CD4-positive, alpha-beta T cell treated with Interleukin-15 for 1 hour (primary cell): ENCODE data around the gene DVL1.

Experiments
- DNase-seq: peaks from one replicate; pipeline ENCODE4 v3.0.0-alpha.2; 2020

DVL1 gene

DNA sequence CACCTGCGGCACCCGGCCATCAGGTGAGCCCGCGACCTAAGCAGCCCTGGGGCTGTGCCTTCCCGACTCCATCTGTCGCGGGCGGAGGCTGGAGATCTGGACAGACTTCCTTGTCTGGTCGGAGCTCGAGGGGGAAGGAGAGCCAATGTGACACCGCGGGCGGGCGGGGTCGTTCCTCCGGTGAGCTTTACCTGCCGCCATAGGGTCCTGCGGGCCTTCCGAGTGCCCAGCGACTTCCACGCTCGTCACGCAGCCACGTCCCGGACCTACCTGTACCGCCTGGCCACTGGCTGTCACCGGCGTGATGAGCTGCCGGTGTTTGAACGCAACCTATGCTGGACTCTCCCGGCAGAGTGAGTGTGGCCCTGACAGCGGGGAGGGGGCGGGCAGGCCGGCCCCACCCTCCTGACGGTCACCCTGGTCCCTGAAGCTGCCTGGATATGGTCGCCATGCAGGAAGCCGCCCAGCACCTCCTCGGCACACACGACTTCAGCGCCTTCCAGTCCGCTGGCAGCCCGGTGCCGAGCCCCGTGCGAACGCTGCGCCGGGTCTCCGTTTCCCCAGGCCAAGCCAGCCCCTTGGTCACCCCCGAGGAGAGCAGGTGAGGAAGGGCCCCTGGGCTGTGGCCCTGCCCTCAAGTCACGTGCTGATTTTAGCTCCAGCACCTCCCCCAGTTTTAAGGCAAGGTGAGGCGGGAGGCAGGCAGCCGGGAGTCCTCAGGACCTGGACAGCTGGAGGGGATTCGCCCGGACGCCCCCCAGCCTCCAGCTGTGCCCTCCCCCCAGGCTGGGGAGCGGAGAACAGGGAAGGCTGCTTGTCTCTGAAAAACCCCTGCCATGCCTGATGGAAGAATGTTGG lies 39.7 kb downstream of the DVL1 start:
- DNase-seq, result no peak

GRCh38 chr1:1308756-1309250 lies 40.4 kb downstream of the DVL1 start:
- DNase-seq, result no peak

- DNase-seq, result peak; percentile 91
Measured at GRCh38 chr1:1307923-1308755, 41.1 kb downstream of the DVL1 start, which contains the start of the genes ACAP3 and PUSL1. TSS of gene ACAP3 (minus strand) at chr1:1307930. CDS start at chr1:1307815, 115 bp downstream. TSS of gene PUSL1 (plus strand) at chr1:1308597. CDS start at chr1:1308644, 47 bp downstream.

DNA sequence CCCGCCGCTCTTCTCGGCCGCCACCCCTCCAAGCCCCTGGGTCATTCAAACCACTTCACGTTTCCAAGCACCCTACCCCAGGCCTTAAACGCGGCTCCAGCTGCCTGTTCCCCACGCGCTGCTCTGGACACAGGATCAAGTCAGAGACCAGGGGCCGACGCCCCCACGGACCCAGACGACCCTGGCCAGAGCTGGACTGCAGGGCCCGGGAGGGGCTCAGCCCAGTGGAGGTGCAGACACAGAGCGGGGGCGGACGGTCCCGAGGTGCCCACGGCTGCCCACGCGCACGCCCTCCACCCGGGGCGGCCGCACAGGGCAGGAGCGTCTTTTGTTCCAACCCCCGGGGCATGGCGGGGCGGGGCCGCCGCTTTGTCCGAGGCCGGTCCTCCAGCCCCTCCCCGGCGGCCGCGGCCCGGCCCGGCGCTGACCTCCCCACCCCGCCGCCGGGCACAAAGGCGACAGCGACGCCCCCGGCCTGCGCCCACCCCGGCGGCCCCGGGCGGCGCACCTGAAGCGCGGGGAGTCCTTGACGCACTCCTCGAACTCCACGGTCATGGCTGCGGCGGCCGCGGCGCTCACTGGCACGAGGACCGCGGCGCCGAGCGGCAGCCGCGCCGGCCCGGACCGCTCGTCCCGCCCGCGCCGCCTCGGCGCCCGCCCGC lies 41.8 kb downstream of the DVL1 start:
- DNase-seq, result no peak

GRCh38 chr1:1306661-1307260 lies 42.5 kb downstream of the DVL1 start:
- no peak for DNase-seq

DNA sequence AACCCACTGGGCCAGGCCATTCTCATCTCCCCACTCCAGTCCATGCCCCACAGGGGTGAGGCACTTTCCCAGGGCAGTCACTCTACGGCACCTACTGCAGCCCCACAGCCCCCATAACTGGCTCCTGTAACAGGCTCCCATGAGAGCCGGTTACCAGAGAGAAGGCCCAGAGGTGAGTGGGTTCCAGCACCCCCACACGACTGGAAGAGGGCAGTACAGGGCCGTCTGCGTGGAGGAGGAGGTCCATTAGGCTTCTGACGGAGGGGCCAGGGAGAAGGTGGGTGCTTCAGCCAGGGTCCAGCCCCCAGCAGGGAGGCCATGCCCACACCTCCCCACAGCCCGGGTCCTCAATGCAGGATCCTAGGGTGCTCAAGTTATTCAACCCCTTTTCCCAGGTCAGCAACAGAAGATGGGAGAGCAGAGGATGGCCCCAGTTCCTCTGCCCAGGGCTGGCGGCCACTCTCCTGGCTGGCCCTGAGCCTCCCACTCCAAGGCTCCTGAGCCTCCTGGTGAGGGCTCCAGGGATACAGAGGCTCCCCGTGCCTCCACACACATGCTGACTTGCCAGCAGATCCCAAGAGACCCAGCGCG lies 43.1 kb downstream of the DVL1 start:
- DNase-seq, result no peak

DNA sequence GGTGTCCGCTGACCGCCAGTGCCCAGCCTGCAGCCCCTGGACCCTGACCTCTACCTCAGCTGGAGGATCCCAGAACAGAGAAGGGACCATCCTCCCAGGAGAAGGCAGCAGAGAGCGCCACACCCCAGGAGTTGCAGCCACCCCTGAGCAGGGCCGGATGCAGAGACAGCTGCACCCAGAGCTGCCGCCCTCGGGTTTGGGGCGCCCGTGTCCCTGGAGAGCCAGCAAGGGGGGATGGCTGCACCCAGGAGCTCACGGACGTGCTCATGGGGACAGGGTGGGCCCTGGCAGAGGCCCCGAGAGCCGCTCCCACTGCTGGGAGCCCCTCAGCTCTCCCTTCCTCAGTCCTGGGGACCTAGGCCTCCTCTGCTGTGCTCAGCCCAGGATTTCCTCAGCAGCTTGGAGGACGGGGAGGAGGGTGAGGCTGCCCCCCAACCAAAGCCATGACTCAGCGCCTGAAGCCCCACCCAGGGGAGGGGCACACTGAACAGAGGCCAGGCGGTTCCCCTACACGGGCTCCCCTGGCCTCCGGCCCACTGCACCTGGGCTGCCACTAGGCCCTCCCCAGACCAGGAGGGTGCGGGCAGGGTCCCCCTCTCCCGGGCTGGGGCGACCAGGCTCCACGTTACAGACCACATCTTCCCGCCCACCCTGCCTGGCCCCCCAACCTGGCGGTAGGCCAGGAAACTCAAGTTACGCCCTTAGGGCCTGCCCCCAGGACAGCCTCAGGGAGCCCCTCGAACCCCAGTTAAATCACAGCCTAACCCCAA lies 43.7 kb downstream of the DVL1 start:
- peak; percentile 75 for DNase-seq

- no peak for DNase-seq
Measured at GRCh38 chr1:1304331-1305299, 44.6 kb downstream of the DVL1 start.

DNA sequence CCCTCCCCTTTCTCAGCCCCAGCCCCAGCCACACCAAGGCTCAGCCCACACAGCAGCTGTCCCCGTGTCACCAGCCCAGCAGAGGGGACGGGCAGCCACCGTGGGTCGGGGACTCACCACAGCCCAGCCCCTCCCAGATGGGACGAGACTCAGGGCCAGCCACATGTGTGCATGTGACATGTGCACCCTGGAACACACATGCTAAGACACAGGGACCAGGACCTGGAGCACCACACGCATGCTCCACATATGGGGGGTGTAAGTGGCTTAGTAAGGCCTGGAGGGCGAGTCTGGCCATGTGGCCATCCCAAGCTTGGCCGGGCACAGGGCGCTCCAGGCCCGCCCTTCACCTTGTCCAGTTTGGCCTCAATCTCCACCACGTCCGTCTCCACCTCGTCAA lies 45.5 kb downstream of the DVL1 start:
- DNase-seq, result no peak

DNA sequence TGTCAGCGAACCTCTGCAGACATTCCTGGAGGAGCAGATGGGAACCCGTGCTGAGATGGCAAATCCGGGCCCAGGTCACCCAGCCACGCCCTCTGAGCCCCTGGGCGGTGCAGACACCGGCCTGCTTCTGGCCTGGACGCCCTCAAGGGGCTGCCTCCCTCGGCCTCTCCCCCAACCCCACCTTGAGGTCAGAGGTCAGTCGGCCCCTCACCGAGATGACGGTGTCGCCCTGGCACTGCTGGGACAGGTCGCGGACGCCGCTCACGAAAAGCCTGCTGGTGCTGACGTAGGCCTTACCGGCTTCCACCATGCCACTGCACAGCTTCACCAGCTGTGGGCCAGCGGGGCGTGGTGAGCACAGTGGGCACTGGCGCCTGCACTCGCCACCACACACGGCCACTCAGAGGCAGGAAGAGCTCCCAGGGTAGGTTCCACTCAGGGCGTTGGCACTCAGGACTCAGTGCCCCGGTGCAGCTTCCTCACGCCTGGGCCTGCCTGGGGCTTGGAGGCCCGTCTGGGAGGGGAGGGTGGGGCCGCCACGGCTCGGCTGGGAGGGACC lies 46.2 kb downstream of the DVL1 start:
- DNase-seq, result no peak

DNA sequence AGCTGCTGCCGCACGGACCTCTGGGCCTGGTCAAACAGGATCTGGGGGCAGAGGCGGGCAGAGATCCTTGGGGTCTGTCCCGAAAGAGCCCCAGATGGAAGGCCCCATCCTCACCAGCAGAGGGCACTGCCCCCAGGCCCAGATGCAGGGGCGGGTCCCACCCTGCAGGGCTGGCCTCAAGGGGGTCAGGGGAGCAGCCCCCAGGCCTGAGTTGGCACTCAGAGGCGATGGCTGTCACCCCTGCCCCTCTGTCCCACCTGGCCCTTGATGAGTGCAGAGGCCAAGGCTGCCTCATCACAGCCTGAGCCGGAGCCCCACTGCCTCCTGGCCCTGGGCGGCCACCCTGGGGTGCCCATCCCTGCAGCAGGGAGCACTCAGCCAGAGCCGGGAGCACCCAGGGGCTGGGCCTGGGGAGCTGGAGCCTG lies 47.2 kb downstream of the DVL1 start:
- no peak for DNase-seq

DNA sequence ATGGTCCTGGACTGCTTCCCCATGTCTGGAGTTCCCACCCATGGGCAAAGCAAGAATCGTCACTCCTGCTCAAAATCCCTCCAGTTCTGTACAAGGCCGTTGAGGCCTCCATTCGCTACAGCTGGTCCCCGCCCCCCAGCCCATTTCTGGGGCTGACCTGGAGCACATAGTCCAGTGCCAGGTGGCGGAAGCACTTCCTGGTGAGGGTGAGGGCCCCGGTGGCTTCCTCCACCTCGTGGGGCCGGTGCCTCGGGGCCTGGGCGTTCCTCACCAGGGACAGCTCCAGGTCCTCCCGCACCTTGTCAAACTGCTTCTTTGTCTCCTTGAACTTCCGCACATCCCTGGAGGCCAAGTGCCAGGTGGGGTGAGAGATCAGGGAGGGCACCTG lies 48.9 kb downstream of the DVL1 start:
- no peak for DNase-seq

- no peak for DNase-seq
Measured at GRCh38 chr1:1299686-1300351, 49.4 kb downstream of the DVL1 start.

DNA sequence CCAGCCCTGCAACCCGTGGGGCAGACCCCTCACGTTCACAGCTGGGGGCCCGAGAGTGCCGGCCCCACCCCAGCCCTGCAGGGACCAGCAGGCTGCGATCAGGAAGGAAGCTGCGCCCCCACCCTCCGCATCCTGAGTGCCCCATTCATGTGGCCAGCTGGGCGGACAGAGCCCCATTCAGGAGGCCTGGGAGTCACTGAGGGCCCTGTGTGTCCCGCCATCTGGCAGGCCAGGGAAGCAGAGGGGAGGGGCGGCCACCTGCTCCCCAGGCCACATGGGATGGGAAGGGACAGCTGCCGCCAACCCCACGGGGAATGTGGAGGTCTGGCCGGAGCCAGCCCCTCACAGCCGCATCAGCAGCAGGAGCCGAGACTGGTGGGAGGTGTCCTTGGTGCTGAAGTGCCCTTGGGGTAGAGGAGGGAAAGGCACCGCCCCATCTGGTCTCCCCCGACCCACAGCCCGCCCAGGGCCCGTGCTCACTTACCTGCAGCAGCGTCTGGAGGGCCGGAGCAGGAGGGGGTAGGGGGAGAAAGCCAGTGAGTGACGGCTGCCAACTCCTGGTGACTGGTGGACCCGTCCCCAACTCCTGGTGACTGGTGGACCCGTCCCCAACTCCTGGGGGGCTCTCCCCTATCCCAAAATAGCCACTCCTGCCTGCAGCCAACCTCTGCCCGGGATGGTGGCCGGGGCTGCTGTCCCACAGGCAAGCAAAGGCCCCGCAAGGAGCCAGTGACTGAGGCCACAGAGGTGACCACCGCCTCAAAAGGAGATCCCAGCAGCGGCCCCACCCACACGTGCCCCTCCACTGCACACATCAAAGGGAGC lies 50.1 kb downstream of the DVL1 start:
- no peak for DNase-seq

DNA sequence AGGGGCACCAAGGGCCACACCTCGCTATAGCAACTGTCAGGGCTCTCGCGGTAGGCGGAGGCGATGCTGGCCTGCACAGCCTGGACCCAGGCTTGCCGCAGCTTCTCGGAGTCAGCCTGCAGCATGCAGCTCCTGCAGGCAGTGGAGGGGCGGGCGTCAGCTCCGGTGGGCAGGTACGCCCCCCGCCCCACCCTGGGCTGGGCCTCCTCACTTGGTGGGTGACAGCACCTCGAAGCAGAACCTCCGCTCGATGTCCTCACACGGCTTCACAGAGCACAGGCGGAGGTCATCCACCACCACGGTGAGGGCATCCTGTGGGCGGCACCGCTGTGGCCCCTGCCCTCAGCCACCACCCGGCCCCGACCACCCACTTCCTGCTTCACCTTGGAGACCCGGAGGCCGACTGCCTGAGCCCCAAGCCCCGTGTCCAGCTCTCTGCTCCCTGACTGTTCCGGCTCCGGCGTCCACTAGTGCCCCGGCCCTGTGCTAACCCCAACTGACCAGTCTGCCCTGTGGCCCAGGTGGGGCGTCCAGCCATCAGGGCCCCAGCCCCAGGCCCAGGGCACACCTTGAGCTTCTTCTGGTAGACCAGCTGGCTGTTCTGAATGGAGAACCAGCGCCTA lies 51.3 kb downstream of the DVL1 start:
- DNase-seq, result no peak

GRCh38 chr1:1296070-1297061 lies 52.9 kb downstream of the DVL1 start:
- no peak for DNase-seq
